SU-DHL-6 (cell line): ENCODE data around the gene STKLD1.
A peak's percentile ranks its signal among the peaks of the same experiment; 100 is the strongest.
"Not testable (repeated sequence)": the region's sequence is repeated elsewhere in the genome, so short reads cannot be mapped to it uniquely, and the experiment has no call there.

ENCODE experiments used
- H2AFZ ChIP-seq: fragments of 200-600 bp; sonication (generic); 2 replicates; pipeline ENCODE4 v1.6.1; 2014; ENCODE audit warnings: low read depth, mild to moderate bottlenecking, moderate library complexity, mixed read lengths, antibody characterized with exemption, low read length; ENCODE audit not compliant: severe bottlenecking
- H3F3A ChIP-seq: fragments of 200-600 bp; shearing (Covaris generic); 2 replicates; pipeline ENCODE4 v1.6.0; 2016; ENCODE audit warnings: antibody characterized with exemption, mild to moderate bottlenecking; ENCODE audit not compliant: insufficient read depth
- H3K27ac ChIP-seq: fragments of 200-600 bp; sonication (generic); 2 replicates; pipeline ENCODE4 v1.5.1; 2016; ENCODE audit warnings: low read depth, mild to moderate bottlenecking, low read length, moderate library complexity, mixed read lengths
- H3K27me3 ChIP-seq: fragments of 200-600 bp; sonication (generic), shearing (Covaris generic); 2 replicates; pipeline ENCODE4 v1.6.0; 2014; ENCODE audit warnings: mild to moderate bottlenecking, low read length
- H3K36me3 ChIP-seq: fragments of 200-600 bp; sonication (generic); 2 replicates; pipeline ENCODE4 v1.6.1; 2014; ENCODE audit warnings: mild to moderate bottlenecking, low read length, mixed read lengths
- H3K4me2 ChIP-seq: fragments of 300-600, 200-600 bp; shearing (Covaris generic), sonication (generic); 2 replicates; pipeline ENCODE4 v1.6.0; 2014; ENCODE audit warnings: low read length, low read depth, mild to moderate bottlenecking; ENCODE audit not compliant: poor library complexity, severe bottlenecking
- H3K4me3 ChIP-seq: fragments of 200-600 bp; sonication (generic); 2 replicates; pipeline ENCODE4 v1.5.1; 2014; ENCODE audit warnings: antibody characterized with exemption, low read length, mild to moderate bottlenecking, mixed read lengths; ENCODE audit not compliant: insufficient read depth, poor library complexity, severe bottlenecking
- H3K79me2 ChIP-seq: fragments of 200-600 bp; sonication (generic); 2 replicates; pipeline ENCODE4 v1.6.1; 2014; ENCODE audit warnings: mild to moderate bottlenecking, low read length, moderate library complexity; ENCODE audit not compliant: insufficient read depth
- H3K9ac ChIP-seq: fragments of 200-600 bp; sonication (generic); 2 replicates; pipeline ENCODE4 v1.7.0; 2014; ENCODE audit warnings: mild to moderate bottlenecking, low read length
- H3K9me2 ChIP-seq: fragments of 200-600 bp; sonication (generic); replicated peaks from 2 replicates; pipeline ENCODE4 v1.6.1; 2014; ENCODE audit warnings: low read length; ENCODE audit not compliant: insufficient read depth
- H3K9me3 ChIP-seq: fragments of 200-600 bp; sonication (generic); 2 replicates; pipeline ENCODE4 v1.6.1; 2014; ENCODE audit warnings: low read length, mixed read lengths; ENCODE audit not compliant: insufficient read depth
- H4K20me1 ChIP-seq: fragments of 200-600 bp; sonication (generic); 2 replicates; pipeline ENCODE4 v1.6.1; 2014; ENCODE audit warnings: low read depth, mild to moderate bottlenecking, antibody characterized with exemption, low read length, moderate library complexity, mixed read lengths
- EZH2phosphoT487 ChIP-seq: fragments of 200-600 bp; sonication (generic), shearing (Covaris generic); conservative IDR thresholded peaks from 2 replicates; pipeline ENCODE4 v1.6.1; 2018; ENCODE audit warnings: mild to moderate bottlenecking, antibody characterized with exemption, low read length, moderate library complexity, mixed read lengths
- TF ChIP-seq, protein P1 (sequence below): fragments of 200-600 bp; sonication (generic); IDR thresholded peaks from one replicate; pipeline ENCODE4 v1.5.1; 2017; ENCODE audit warnings: antibody characterized with exemption, mild to moderate bottlenecking, low read length, moderate library complexity; ENCODE audit not compliant: insufficient read depth, poor library complexity, severe bottlenecking

The STKLD1 gene

DNA sequence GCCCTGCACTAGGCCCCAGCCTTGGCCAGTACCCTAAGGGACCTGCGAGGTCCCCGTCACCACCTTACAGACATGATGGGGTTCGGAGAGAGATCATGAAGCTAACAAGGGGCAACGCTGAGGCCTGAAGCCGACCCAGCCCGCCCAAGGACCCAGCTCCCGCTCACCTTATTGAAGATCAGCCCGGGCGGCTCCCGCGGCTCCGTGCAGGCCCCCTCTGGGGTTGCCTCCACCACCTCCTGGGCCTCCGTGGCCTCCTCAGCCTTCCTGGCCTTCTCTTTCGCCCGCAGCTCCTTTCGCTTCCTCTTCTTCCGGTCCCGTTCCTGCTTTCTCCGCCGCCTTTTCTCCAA, 43.8 kb upstream of the STKLD1 start:
- Histone ChIP-seq H4K20me1 (no peaks in the 10 kb centered on the region), H3K79me2 (peaks cover 17% of the 10 kb centered on the region), H3K4me3 (no peak overlapping the region), H3K36me3 (no peaks in the 10 kb centered on the region), H2AFZ (no peak overlapping the region), H3K4me2 (no peak overlapping the region), H3K9me2 (no peaks in the 10 kb centered on the region), H3K27ac (no peak overlapping the region), H3F3A (peaks cover 18% of the 10 kb centered on the region), H3K9me3 (no peaks in the 10 kb centered on the region), H3K27me3 (no peaks in the 10 kb centered on the region), H3K9ac (no peak overlapping the region)
- TF ChIP-seq EZH2phosphoT487, result no peak
- TF ChIP-seq, protein P1, sequence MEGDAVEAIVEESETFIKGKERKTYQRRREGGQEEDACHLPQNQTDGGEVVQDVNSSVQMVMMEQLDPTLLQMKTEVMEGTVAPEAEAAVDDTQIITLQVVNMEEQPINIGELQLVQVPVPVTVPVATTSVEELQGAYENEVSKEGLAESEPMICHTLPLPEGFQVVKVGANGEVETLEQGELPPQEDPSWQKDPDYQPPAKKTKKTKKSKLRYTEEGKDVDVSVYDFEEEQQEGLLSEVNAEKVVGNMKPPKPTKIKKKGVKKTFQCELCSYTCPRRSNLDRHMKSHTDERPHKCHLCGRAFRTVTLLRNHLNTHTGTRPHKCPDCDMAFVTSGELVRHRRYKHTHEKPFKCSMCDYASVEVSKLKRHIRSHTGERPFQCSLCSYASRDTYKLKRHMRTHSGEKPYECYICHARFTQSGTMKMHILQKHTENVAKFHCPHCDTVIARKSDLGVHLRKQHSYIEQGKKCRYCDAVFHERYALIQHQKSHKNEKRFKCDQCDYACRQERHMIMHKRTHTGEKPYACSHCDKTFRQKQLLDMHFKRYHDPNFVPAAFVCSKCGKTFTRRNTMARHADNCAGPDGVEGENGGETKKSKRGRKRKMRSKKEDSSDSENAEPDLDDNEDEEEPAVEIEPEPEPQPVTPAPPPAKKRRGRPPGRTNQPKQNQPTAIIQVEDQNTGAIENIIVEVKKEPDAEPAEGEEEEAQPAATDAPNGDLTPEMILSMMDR, result no peak

DNA sequence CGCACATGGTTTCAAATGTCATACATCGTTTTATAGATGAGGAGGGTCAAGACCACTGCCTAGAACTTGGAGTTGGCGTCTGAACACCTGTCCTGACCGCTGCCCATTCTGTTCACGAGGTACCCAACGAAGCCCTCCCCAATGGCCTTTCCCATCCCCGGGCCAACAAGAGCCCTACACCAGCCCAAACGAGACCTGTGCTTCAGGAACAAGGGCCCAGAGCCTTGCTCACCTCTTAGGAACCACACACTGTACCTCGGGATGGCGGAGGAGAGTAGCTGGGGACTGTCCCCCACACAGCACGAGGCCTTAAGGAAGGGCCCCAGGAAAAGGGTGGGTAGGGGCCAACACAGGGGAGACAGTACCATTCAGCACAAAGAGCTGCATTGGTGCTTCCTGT, 43.2 kb upstream of the STKLD1 start:
- H3K27ac ChIP-seq, result no peak overlapping the region
- H4K20me1 ChIP-seq, result no peaks in the 10 kb centered on the region
- H3K4me3 ChIP-seq, result no peak overlapping the region
- H3F3A ChIP-seq, result peaks cover 23% of the 10 kb centered on the region
- no peak overlapping the region for H3K9ac ChIP-seq
- no peaks in the 10 kb centered on the region for H3K27me3 ChIP-seq
- no peak for TF ChIP-seq EZH2phosphoT487
- TF ChIP-seq, protein P1, result no peak
- H3K9me2 ChIP-seq, result no peaks in the 10 kb centered on the region
- H3K9me3 ChIP-seq, result no peaks in the 10 kb centered on the region
- no peak overlapping the region for H2AFZ ChIP-seq
- H3K79me2 ChIP-seq, result peaks cover 17% of the 10 kb centered on the region
- H3K4me2 ChIP-seq, result no peak overlapping the region
- H3K36me3 ChIP-seq, result no peaks in the 10 kb centered on the region

DNA sequence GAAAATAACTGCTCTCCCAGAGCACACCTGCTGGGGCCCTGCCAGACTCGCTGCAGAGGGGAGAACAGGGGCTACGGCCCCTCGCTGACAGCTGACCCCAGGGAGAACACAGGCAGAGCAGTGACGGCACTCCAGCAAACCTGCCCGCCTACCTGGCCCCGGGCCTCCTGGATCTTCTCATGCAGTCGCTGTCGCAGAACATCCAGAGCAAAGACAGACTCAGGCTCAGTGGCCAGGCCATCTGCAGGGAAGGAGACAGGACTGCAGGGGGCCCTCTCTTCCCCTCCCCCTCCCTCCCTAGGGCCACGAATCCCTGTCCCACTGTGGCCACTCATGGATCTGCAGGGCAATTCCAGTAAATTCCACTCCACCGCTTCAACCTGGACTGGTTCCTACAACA, 42.6 kb upstream of the STKLD1 start:
- H3K9me3 ChIP-seq, result no peaks in the 10 kb centered on the region
- no peak overlapping the region for H3K27ac ChIP-seq
- H3K9ac ChIP-seq, result no peak overlapping the region
- H3K79me2 ChIP-seq, result peaks cover 17% of the 10 kb centered on the region
- no peak overlapping the region for H3K4me2 ChIP-seq
- no peak overlapping the region for H2AFZ ChIP-seq
- H3K4me3 ChIP-seq, result no peak overlapping the region
- TF ChIP-seq, protein P1, result no peak
- TF ChIP-seq EZH2phosphoT487, result no peak
- no peaks in the 10 kb centered on the region for H3K36me3 ChIP-seq
- H3K9me2 ChIP-seq, result no peaks in the 10 kb centered on the region
- no peaks in the 10 kb centered on the region for H3K27me3 ChIP-seq
- H4K20me1 ChIP-seq, result no peaks in the 10 kb centered on the region
- H3F3A ChIP-seq, result peaks cover 23% of the 10 kb centered on the region

DNA sequence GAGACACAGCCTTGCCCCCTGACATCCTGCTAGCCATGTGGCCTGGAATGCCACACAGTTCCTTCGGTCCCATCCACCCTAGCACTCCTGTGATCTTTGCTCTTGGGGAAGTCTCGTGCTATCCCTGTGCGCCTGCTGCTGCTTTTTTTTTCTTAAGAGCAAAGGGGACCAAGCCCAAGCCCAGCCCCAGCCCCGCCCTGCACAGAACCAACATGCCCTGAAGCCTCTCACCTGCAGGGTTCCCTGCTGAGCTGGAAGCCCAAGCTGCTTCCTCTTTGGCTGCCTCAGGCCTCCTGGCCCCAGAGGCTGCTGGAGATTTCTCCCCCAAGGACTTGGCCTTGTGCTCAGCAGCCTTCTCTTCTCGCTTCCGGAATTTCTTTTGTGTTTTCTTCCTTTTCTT, 42.0 kb upstream of the STKLD1 start:
- H3K27ac ChIP-seq, result no peak overlapping the region
- H3K4me2 ChIP-seq, result no peak overlapping the region
- H3K4me3 ChIP-seq, result no peak overlapping the region
- H3K79me2 ChIP-seq, result peaks cover 17% of the 10 kb centered on the region
- H2AFZ ChIP-seq, result no peak overlapping the region
- H3F3A ChIP-seq, result peaks cover 23% of the 10 kb centered on the region
- TF ChIP-seq, protein P1, result no peak
- no peak for TF ChIP-seq EZH2phosphoT487
- no peaks in the 10 kb centered on the region for H3K9me3 ChIP-seq
- H3K36me3 ChIP-seq, result no peaks in the 10 kb centered on the region
- no peaks in the 10 kb centered on the region for H3K9me2 ChIP-seq
- H3K9ac ChIP-seq, result no peak overlapping the region
- H3K27me3 ChIP-seq, result no peaks in the 10 kb centered on the region
- H4K20me1 ChIP-seq, result no peaks in the 10 kb centered on the region

DNA sequence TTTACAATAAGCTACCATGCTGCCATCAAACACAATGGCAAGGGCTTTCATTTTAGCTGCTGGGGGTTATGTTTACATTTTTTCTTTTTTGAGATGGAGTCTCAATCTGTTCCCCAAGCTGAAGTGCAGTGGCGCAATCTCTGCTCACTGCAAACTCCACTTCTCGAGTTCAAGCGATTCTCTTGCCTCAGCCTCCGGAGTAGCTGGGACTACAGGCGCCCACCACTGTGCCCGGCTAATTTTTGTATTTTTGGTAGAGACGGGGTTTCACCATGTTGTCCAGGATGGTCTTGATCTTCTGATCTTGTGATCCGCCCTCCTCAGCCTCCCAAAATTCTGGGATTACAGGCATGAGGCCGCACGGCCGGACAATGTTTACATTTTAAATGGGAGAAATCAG, 41.3 kb upstream of the STKLD1 start:
- H3K27me3 ChIP-seq, H3K27ac ChIP-seq, H3K36me3 ChIP-seq, H2AFZ ChIP-seq, H3K9me3 ChIP-seq, H4K20me1 ChIP-seq, H3K9me2 ChIP-seq: not testable (repeated sequence)
- peak overlapping the region; percentile 93 for H3K4me3 ChIP-seq
- peaks cover 17% of the 10 kb centered on the region for H3K79me2 ChIP-seq
- H3K4me2 ChIP-seq, result peak overlapping the region; percentile 73
- peak overlapping the region; percentile 69 for H3K9ac ChIP-seq
- H3F3A ChIP-seq, result peaks cover 19% of the 10 kb centered on the region
